A673 (cell line): ENCODE measurements around the gene RPS27A. TPM values are rescaled to one million over a fixed set of nuclear protein-coding genes. Genes with fewer than 3 reads are reported as not detected.

Experiments used
- BruUV-seq: library from RNA; stranded (reverse); fragments of 400-500 nt; replicated peaks from 2 replicates; lab custom pipeline; 2021; lab: Mats Ljungman, UMichigan
- CTCF ChIA-PET: fragments of 300-600 bp; sonication (Branson Sonifier 250); formaldehyde crosslinking; loops from one replicate; lab custom pipeline; 2022; ENCODE audit warnings: antibody characterized with exemption; lab: Charles Lee
- POLR2A ChIA-PET: fragments of 300-600 bp; sonication (Branson Sonifier 250); formaldehyde crosslinking; loops from one replicate; lab custom pipeline; 2022; ENCODE audit warnings: antibody characterized with exemption; ENCODE audit not compliant: low non-redundant PET; lab: Charles Lee
- DNase-seq: peaks from one replicate; pipeline ENCODE4 v3.0.0-alpha.2; 2015; ENCODE audit warnings: low spot score
- H3K27ac ChIP-seq: fragments of 200-600 bp; sonication (generic); 2 replicates; pipeline ENCODE4 v1.5.1; 2016; ENCODE audit warnings: mixed run types, low read depth, mild to moderate bottlenecking, mixed read lengths, antibody characterized with exemption, low read length; ENCODE audit not compliant: poor library complexity, severe bottlenecking
- H3K27me3 ChIP-seq: fragments of 200-600 bp; sonication (generic); replicated peaks from 2 replicates; pipeline ENCODE4 v1.6.1; 2017; ENCODE audit warnings: mixed run types, low read depth, mild to moderate bottlenecking, mixed read lengths, antibody characterized with exemption, low read length; ENCODE audit not compliant: insufficient read depth, poor library complexity
- H3K36me3 ChIP-seq: fragments of 200-600 bp; sonication (generic); 2 replicates; pipeline ENCODE4 v1.6.1; 2016; ENCODE audit warnings: mixed run types, mild to moderate bottlenecking, mixed read lengths, antibody characterized with exemption, low read length; ENCODE audit not compliant: insufficient read depth, poor library complexity, severe bottlenecking
- H3K4me1 ChIP-seq: fragments of 200-600 bp; sonication (generic); 2 replicates; pipeline ENCODE4 v1.6.1; 2017; ENCODE audit warnings: mixed run types, mild to moderate bottlenecking, mixed read lengths, antibody characterized with exemption, low read length; ENCODE audit not compliant: insufficient read depth, poor library complexity, severe bottlenecking
- H3K4me3 ChIP-seq: fragments of 200-600 bp; sonication (generic); 2 replicates; pipeline ENCODE4 v1.5.1; 2016; ENCODE audit warnings: low read depth, mixed run types, mild to moderate bottlenecking, mixed read lengths, low read length; ENCODE audit not compliant: poor library complexity, severe bottlenecking
- H3K9me3 ChIP-seq: fragments of 200-600 bp; sonication (generic); 2 replicates; pipeline ENCODE4 v1.6.1; 2016; ENCODE audit warnings: mixed run types, low read depth, mild to moderate bottlenecking, mixed read lengths, antibody characterized with exemption, low read length; ENCODE audit not compliant: poor library complexity, severe bottlenecking
- EZH2 ChIP-seq: fragments of 200-600 bp; sonication (generic); IDR thresholded peaks from 2 replicates; pipeline ENCODE4 v1.6.1; 2017; ENCODE audit warnings: borderline replicate concordance, low read depth, mild to moderate bottlenecking, mixed read lengths, antibody characterized with exemption, low read length; ENCODE audit not compliant: poor library complexity, severe bottlenecking
- intact Hi-C: fragments of 100-400 bp; cut with micrococcal nuclease; formaldehyde crosslinking; loops from one replicate; pipeline ENCODE4 v1.10.0; 2022; ENCODE audit not compliant: unreplicated experiment
- total RNA-seq: library from RNA; stranded (reverse); gene quantifications from 2 replicates; pipeline ENCODE4 v1.2.3, GENCODE V29; 2021
- TF ChIP-seq, protein P1 (sequence below): fragments of 300-800, 200-600 bp; sonication (generic); conservative IDR thresholded peaks from 2 replicates; pipeline ENCODE4 v1.5.1; 2017; ENCODE audit warnings: low read depth, mild to moderate bottlenecking, antibody characterized with exemption, low read length, moderate library complexity, mixed read lengths

Gene RPS27A
- total RNA-seq, 1 experiment from 2014 or later, result 928 TPM

DNA sequence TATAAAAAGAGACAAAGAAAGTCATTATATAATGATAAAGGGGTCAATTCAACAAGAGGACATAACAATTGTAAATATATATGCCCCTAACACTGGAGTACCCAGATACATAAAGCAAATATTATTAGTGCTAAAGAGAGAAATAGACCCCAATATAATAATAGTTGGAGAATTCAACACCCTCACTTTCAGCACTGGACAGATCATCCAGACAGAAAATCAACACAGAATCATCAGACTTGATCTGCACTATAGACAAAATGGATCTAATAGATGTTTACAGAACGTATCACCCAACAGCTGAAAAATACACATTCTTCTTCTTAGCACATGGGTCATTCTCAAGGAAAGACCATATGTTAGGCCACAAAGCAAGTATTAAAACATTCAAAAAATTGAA, 32.1 kb upstream of the RPS27A start:
- no peak for DNase-seq
- ChIA-PET POLR2A (no interaction called here), CTCF (no interaction called here)
- no peaks in the 10 kb centered on the region for H3K4me1 ChIP-seq
- no TSS peak for BruUV-seq
- intact Hi-C loops, result no loop called here
- H3K27ac ChIP-seq, result no peak overlapping the region
- no peaks in the 10 kb centered on the region for H3K9me3 ChIP-seq
- no peak for TF ChIP-seq EZH2
- TF ChIP-seq, protein P1, sequence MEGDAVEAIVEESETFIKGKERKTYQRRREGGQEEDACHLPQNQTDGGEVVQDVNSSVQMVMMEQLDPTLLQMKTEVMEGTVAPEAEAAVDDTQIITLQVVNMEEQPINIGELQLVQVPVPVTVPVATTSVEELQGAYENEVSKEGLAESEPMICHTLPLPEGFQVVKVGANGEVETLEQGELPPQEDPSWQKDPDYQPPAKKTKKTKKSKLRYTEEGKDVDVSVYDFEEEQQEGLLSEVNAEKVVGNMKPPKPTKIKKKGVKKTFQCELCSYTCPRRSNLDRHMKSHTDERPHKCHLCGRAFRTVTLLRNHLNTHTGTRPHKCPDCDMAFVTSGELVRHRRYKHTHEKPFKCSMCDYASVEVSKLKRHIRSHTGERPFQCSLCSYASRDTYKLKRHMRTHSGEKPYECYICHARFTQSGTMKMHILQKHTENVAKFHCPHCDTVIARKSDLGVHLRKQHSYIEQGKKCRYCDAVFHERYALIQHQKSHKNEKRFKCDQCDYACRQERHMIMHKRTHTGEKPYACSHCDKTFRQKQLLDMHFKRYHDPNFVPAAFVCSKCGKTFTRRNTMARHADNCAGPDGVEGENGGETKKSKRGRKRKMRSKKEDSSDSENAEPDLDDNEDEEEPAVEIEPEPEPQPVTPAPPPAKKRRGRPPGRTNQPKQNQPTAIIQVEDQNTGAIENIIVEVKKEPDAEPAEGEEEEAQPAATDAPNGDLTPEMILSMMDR, result no peak
- H3K27me3 ChIP-seq, result no peaks in the 10 kb centered on the region
- H3K4me3 ChIP-seq, result no peak overlapping the region
- no peaks in the 10 kb centered on the region for H3K36me3 ChIP-seq

DNA sequence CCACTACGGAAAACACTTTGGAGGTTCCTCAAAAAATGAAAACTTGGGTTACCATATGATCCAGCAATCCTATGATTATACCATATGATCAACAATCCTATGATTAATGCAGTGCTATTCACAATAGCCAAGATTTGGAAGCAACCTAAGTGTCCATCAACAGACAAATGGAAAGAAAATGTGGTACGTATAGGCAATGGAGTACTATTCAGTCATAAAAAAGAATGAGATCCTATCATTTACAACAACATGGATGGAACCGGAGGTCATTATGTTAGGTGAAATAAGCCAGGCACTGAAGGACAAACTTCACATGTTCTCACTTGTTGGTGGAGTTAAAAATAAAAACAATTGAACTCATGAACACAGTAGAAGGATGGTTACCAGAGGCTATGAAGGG, 28.0 kb upstream of the RPS27A start:
- Histone ChIP-seq H3K36me3 (no peaks in the 10 kb centered on the region), H3K4me3 (no peak overlapping the region), H3K9me3 (no peaks in the 10 kb centered on the region), H3K4me1 (no peaks in the 10 kb centered on the region), H3K27ac (no peak overlapping the region), H3K27me3 (no peaks in the 10 kb centered on the region)
- DNase-seq, result no peak
- ChIA-PET CTCF (no interaction called here), POLR2A (no interaction called here)
- TF ChIP-seq, protein P1, result no peak
- TF ChIP-seq EZH2, result no peak
- intact Hi-C loops, result no loop called here
- no TSS peak for BruUV-seq

DNA sequence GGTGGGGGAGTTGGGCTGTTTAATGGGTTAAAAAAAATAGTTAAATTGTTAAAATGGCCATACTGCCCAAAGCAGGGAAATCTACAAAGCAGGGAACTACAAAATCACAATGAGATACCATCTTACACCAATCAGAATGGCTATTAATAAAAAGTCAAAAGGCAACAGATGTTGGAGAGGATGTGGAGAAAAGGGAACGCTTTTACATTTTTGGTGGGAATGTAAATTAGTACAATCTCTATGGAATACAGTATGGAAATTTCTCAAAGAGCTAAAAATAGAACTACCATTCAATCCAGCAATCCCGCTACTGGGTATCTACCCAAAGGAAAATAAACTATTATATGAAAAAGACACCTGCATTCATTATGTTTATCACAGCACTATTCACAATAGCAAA, 27.5 kb upstream of the RPS27A start:
- BruUV-seq, result no TSS peak
- Histone ChIP-seq H3K4me3 (no peak overlapping the region), H3K27me3 (no peaks in the 10 kb centered on the region), H3K9me3 (no peaks in the 10 kb centered on the region), H3K36me3 (no peaks in the 10 kb centered on the region), H3K27ac (no peak overlapping the region), H3K4me1 (no peaks in the 10 kb centered on the region)
- no peak for TF ChIP-seq EZH2
- TF ChIP-seq, protein P1, result no peak
- DNase-seq, result no peak
- POLR2A ChIA-PET, result no interaction called here
- CTCF ChIA-PET, result no interaction called here
- intact Hi-C loops, result no loop called here
